ENCODE measurements around the gene APLP2. TPM values are rescaled to one million over a fixed set of nuclear protein-coding genes. Genes with fewer than 3 reads are reported as not detected.

Gene APLP2
- total and polyA plus RNA-seq, 2 experiments from 2014 or later, result 481 to 485 TPM

DNA sequence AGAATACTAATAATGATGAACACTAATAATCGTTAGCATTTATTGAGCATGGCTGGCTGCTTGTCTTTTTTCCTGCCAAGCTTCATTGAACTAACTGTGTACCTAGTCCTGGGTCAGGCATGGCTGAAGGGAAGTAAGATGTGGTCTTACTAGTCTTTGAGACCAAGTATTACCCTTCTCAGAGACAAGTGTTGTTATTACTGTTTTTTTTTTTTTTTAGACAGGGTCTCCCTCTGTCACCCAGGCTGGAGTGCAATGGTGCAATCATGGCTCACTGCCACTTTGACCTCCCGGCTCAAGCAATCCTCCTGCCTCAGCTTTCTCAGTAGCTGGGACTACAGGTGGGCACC, 94.5 kb downstream of the APLP2 start:
- Histone ChIP-seq H3K27me3 (peaks cover 9% of the 10 kb centered on the region), H3K4me2 (no peak overlapping the region), H3K27ac (peak overlapping the region; percentile 34), H2AFZ (no peak overlapping the region), H4K20me1 (ENCODE audit: insufficient read depth, poor library complexity, severe bottlenecking) (peaks cover 4% of the 10 kb centered on the region), H3K9me3 (ENCODE audit: low read depth) (no peaks in the 10 kb centered on the region), H3K4me1 (ENCODE audit: insufficient read depth) (peaks cover 27% of the 10 kb centered on the region), H3K79me2 (peaks cover 84% of the 10 kb centered on the region), H3K4me3 (no peak overlapping the region), H3K36me3 (replicated peaks; ENCODE audit: insufficient read depth, low read depth) (no peaks in the 10 kb centered on the region), H3K9me2 (replicated peaks; ENCODE audit: insufficient read depth) (no peaks in the 10 kb centered on the region)
- no peak for DNase-seq (ENCODE audit: low spot score)
- TF ChIP-seq, protein P1, sequence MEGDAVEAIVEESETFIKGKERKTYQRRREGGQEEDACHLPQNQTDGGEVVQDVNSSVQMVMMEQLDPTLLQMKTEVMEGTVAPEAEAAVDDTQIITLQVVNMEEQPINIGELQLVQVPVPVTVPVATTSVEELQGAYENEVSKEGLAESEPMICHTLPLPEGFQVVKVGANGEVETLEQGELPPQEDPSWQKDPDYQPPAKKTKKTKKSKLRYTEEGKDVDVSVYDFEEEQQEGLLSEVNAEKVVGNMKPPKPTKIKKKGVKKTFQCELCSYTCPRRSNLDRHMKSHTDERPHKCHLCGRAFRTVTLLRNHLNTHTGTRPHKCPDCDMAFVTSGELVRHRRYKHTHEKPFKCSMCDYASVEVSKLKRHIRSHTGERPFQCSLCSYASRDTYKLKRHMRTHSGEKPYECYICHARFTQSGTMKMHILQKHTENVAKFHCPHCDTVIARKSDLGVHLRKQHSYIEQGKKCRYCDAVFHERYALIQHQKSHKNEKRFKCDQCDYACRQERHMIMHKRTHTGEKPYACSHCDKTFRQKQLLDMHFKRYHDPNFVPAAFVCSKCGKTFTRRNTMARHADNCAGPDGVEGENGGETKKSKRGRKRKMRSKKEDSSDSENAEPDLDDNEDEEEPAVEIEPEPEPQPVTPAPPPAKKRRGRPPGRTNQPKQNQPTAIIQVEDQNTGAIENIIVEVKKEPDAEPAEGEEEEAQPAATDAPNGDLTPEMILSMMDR (IDR thresholded peaks at IDR 0.05; ENCODE audit: poor library complexity), result no peak
- TF ChIP-seq EZH2phosphoT487 (IDR thresholded peaks at IDR 0.05; ENCODE audit: low read depth, severe bottlenecking, unreplicated experiment) (no peak), EZH2 (IDR thresholded peaks at IDR 0.05; ENCODE audit: borderline replicate concordance) (no peak)
- WGBS (ENCODE audit: low lambda C conversion rate, missing lambda C conversion rate), result 91% methylated on average over 2 of the region's 2 CpGs

DNA sequence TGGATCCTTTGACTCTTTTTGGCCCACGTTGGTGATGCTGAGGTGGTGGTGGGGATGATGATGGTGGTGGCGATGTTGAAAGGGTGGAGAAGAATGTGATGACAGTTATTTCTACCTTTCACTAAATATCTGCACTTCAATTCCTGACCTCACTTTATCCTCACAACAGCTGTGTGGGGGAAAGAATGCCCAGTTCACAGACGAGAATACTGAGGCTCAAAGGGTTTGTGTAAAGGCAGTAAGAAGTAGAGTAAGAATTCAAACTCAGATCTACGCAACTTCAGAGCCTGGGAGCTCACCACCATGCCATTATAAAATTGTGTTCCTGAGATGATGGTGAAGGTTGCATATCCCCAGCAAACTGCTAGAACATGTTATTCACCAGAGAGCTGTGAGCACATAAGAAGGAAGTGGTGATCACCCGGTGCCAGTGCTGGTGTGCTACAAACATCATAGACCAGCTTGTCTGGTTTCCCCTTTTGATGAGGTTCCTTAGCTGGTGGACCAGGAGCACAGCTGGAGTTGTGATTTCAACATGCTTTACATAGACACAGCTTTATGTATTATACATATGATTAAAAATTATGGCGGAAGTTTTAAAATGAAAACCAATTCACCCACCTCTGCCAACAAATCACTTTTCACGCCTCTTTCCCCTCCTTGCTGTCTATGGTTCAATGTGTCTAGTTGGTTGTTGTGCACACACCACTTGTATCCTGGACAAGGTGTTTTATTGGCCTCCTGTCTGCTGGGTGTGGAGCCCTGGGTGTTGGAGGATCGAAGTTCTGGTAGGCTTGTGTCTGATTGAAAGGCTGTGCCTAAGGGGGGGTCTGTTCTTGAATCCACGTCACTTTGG, 96.1 kb downstream of the APLP2 start:
- peak overlapping the region; percentile 72 for H3K27ac ChIP-seq
- 87% methylated on average over 9 of the region's 9 CpGs for WGBS (ENCODE audit: low lambda C conversion rate, missing lambda C conversion rate)
- TF ChIP-seq EZH2phosphoT487 (IDR thresholded peaks at IDR 0.05; ENCODE audit: low read depth, severe bottlenecking, unreplicated experiment) (no peak), EZH2 (IDR thresholded peaks at IDR 0.05; ENCODE audit: borderline replicate concordance) (no peak)
- TF ChIP-seq, protein P1 (IDR thresholded peaks at IDR 0.05; ENCODE audit: poor library complexity), result no peak
- peak overlapping the region; percentile 38 for H3K4me2 ChIP-seq
- DNase-seq (ENCODE audit: low spot score), result no peak
- H3K4me1 ChIP-seq (ENCODE audit: insufficient read depth), result peaks cover 24% of the 10 kb centered on the region
- no peaks in the 10 kb centered on the region for H3K27me3 ChIP-seq
- H3K4me3 ChIP-seq, result no peak overlapping the region
- no peaks in the 10 kb centered on the region for H3K9me3 ChIP-seq (ENCODE audit: low read depth)
- no peak overlapping the region for H2AFZ ChIP-seq
- H4K20me1 ChIP-seq (ENCODE audit: insufficient read depth, poor library complexity, severe bottlenecking), result peaks cover 13% of the 10 kb centered on the region
- H3K36me3 ChIP-seq (replicated peaks; ENCODE audit: insufficient read depth, low read depth), result no peaks in the 10 kb centered on the region
- H3K79me2 ChIP-seq, result peaks cover 92% of the 10 kb centered on the region
- no peaks in the 10 kb centered on the region for H3K9me2 ChIP-seq (replicated peaks; ENCODE audit: insufficient read depth)

DNA sequence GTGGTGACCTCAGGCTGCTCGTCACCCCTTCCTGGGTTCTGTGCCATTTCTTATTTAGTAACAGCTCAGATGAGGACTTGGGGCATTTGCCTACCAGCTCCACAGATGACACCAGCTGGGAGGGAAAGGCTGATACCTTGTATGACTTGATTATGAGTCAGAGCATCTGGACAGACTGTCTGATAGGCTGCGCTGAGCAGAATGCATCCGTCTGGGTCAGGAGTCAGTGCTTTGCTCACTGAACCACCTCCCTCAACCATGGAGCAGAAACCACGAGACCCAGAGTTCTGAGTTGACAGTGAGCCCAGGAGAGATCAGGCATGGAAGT, 96.7 kb downstream of the APLP2 start:
- Histone ChIP-seq H4K20me1 (ENCODE audit: insufficient read depth, poor library complexity, severe bottlenecking) (peaks cover 14% of the 10 kb centered on the region), H3K9me2 (replicated peaks; ENCODE audit: insufficient read depth) (no peaks in the 10 kb centered on the region), H3K4me3 (no peak overlapping the region), H3K9me3 (ENCODE audit: low read depth) (no peaks in the 10 kb centered on the region), H3K27ac (peak overlapping the region; percentile 72), H3K27me3 (no peaks in the 10 kb centered on the region), H2AFZ (no peak overlapping the region), H3K79me2 (peaks cover 91% of the 10 kb centered on the region), H3K4me2 (peak overlapping the region; percentile 38), H3K4me1 (ENCODE audit: insufficient read depth) (peaks cover 20% of the 10 kb centered on the region), H3K36me3 (replicated peaks; ENCODE audit: insufficient read depth, low read depth) (no peaks in the 10 kb centered on the region)
- peak; percentile 80 for DNase-seq (ENCODE audit: low spot score)
- no peak for TF ChIP-seq EZH2phosphoT487 (IDR thresholded peaks at IDR 0.05; ENCODE audit: low read depth, severe bottlenecking, unreplicated experiment)
- TF ChIP-seq, protein P1 (IDR thresholded peaks at IDR 0.05; ENCODE audit: poor library complexity), result no peak
- TF ChIP-seq EZH2 (IDR thresholded peaks at IDR 0.05; ENCODE audit: borderline replicate concordance), result no peak
- 45% methylated on average over 4 of the region's 4 CpGs for WGBS (ENCODE audit: low lambda C conversion rate, missing lambda C conversion rate)

Data from hepatocyte (in vitro differentiated cells).